Forelimb muscle (tissue), 1 donor: ENCODE results near the gene CA6. TPM values are rescaled to one million over a fixed set of nuclear protein-coding genes. Genes with fewer than 3 reads are reported as not detected.
"Not testable (repeated sequence)": the region's sequence is repeated elsewhere in the genome, so short reads cannot be mapped to it uniquely, and the experiment has no call there.

Experiments used
- DNase-seq: peaks from one replicate; pipeline ENCODE4 v3.0.0-alpha.2; 2013; ENCODE audit warnings: low read depth
- polyA plus RNA-seq: library from polyadenylated mRNA; unstranded; fragments of 120-200 nt; gene quantifications from one replicate; pipeline ENCODE4 v1.2.1, GENCODE V29; 2013; ENCODE audit not compliant: insufficient read length

CA6 gene
- polyA plus RNA-seq, 1 donor, result not detected

GRCh38 chr1:9004700-9005394 is 59.2 kb downstream of the CA6 start:
- peak; percentile 35 for DNase-seq

DNA sequence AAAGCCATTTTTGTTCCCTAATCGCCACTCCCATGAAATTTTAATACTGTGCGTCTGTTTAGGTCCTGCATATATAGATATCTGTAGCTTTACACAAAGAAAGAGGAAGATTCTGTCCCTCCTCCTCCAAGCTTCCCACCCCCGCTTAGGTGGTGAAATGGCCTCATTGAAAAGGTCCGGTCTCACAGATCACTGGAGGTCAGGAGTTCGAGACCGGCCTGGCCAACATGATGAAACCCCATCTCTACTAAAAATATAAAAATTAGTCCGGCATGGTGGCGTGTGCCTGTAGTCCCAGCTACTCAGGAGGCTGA is 59.7 kb downstream of the CA6 start:
- DNase-seq, result no peak

DNA sequence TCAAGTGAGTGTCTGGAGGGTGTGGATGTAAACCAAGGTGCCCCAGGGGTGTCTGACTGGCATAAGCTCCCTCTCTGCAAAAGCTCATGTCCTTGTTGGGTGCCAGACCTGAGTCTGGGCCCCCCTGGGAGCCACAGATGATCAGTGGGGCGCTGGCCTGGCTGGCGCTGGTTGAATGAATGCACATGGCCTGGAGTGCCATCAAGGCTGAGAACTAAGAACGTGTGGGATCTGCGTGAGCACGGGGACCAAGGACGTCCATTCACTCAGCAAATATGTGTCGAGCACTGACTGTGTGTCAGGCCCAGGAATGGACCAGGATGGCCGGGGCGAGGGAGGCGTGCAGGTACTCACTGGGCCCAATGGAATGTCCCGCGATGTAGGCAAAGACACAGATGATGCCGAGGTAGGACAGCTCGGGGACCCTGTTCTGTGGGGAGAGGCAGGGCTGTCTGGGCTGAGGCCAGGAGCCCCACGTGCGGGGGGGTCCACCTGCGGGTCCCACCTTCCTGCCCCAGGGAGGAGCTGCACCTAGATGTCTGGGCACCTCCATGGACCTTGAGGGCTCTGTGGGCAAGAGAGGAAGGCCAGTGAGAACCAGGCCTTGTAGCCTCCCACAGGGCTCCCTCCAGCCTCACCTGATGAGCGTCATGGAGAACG is 61.4 kb downstream of the CA6 start:
- no peak for DNase-seq

DNA sequence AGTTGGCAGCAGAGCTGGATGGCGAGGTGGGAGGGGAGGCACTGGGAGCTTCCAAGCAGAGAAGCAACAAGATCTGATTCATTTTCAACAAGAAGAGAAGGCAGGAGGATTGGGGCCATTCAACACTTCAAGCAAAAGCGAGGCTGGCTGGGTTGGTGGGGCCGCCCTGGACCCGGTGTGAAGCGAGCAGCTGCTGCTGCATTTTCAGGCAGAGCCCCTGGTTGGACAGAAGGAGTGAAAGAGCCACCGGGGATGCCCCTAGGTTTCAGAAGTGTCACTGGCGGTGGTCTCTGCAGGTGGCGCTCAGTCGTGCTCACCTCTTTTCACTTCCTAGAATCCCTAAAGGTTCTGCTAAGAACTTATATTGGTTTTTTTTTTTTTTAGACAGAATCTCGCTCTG is 62.6 kb downstream of the CA6 start:
- no peak for DNase-seq

GRCh38 chr1:9009438-9010370 is 64.0 kb downstream of the CA6 start:
- DNase-seq, result no peak

DNA sequence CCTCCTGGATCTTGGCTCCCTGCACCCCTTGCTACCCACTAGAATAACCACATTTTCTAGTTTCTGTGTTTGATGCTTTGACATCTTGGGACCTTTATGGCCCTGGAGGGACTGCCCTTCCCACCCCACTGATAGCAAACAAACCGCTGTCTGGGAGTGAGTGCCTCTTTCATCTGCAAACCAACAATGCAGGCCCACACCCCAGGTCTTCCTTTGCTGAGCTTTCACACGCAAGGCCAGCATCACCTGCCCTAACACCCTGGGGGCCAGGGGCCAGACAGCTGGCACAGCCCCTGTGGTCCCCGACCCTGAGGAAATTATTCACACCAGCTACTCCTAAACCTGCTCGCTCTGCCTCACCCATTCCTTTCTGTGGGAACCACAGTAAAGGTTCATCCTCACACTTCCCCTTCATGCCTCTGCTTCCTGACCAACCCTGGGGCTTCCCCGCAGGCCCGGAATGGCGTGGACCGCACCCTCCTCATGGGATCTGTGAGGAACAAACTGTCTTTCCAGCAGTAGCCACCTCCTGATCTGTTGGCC is 65.2 kb downstream of the CA6 start:
- no peak for DNase-seq

GRCh38 chr1:9013819-9014218 is 68.2 kb downstream of the CA6 start:
- DNase-seq, result no peak

- no peak for DNase-seq
Observed at GRCh38 chr1:9014475-9015375, 69.1 kb downstream of the CA6 start.

- no peak for DNase-seq
Observed at GRCh38 chr1:9016455-9016854, 70.8 kb downstream of the CA6 start.

- DNase-seq, result no peak
Observed at GRCh38 chr1:9018333-9018732, 72.7 kb downstream of the CA6 start.

DNA sequence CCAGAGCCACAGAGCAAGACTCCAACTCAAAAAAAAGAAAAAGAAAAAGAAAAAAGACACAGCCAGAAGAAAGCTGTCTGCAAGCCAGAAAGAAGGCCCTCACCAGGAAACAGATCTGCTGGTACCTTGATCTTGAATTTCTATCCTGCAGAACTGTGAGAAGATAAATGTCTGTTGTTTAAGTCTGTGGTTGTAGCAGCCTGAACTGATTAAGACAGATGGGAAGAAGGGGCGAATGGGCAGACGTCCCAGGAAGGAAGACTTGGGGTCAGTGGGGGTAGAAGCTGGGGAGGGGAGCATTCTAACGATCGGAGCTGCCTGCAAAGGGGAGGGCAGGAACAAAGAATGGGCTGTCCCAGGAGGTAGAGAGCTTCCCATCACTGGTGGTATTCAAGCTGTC is 74.2 kb downstream of the CA6 start:
- no peak for DNase-seq

GRCh38 chr1:9020305-9020704 is 74.6 kb downstream of the CA6 start:
- DNase-seq, result no peak

GRCh38 chr1:9022026-9022738 is 76.5 kb downstream of the CA6 start:
- not testable (repeated sequence) for DNase-seq

DNA sequence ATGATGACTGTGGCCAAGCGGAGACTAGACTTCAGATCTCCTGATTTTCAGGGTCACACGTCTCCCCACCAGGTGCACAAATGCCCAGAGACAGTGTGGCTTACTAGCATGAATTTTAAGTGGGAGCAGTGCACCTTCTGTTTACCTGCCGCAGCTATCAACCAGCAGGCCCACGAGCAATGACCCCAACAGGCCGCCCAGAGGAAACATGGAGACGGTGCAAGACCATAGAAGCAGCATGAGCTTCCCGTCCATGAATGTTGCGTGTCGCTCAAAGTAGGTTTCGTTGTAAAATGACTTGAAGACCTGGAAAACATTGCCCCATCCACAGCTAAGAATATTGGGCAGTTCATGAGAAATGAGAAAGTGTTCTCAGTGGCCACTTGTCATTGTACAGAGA is 77.1 kb downstream of the CA6 start:
- no peak for DNase-seq

Other genes starting within 250 kb of the CA6 start
- 72.2 TPM for gene RERE, start 128.2 kb upstream of the CA6 start, polyA plus RNA-seq
- gene ENO1, start 67.2 kb upstream of the CA6 start, polyA plus RNA-seq, result 341 TPM
- gene SLC2A7, start 80.6 kb downstream of the CA6 start, polyA plus RNA-seq, result not detected
- 10.9 TPM for gene SLC2A5, start 123.8 kb downstream of the CA6 start, polyA plus RNA-seq
- 0.68 TPM for gene GPR157, start 183.2 kb downstream of the CA6 start, polyA plus RNA-seq